ENCODE data around the gene B3GNT7.

The B3GNT7 gene

DNA sequence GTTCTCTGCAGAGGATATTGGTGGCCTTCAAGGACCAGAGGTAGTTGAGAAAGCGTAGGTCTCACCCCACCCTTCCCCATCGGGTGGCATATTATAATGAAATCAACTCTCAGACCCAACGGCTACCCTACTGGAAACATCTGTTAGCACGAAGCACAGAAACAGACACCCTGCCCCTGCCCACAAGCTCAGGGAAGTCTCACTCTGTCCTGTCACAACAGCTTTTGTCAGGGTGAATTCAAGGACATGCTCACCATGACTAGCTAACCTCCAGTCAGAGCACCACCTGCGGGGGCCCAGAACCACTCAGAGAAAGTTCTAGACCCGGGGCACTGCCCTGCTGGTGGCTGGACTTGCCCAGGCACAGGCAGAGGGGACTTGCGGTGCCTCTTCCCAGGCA is 3.5 kb upstream of the B3GNT7 start:
- Histone ChIP-seq H3K27me3 (ENCODE audit: insufficient read depth, poor library complexity, severe bottlenecking) (no peaks in the 10 kb centered on the region), H3K27ac (replicated peaks) (peak overlapping the region; percentile 96), H3K4me3 (replicated peaks; ENCODE audit: insufficient read depth, low read length) (no peak overlapping the region)
- TF ChIP-seq POLR2AphosphoS5 (IDR thresholded peaks at IDR 0.05; ENCODE audit: low read depth) (peak; percentile 88), GABPA (IDR thresholded peaks at IDR 0.05; ENCODE audit: low read depth) (0 out of 2 replicates have a peak, but pooled peaks have one; percentile 17)
- TF ChIP-seq, protein P1, sequence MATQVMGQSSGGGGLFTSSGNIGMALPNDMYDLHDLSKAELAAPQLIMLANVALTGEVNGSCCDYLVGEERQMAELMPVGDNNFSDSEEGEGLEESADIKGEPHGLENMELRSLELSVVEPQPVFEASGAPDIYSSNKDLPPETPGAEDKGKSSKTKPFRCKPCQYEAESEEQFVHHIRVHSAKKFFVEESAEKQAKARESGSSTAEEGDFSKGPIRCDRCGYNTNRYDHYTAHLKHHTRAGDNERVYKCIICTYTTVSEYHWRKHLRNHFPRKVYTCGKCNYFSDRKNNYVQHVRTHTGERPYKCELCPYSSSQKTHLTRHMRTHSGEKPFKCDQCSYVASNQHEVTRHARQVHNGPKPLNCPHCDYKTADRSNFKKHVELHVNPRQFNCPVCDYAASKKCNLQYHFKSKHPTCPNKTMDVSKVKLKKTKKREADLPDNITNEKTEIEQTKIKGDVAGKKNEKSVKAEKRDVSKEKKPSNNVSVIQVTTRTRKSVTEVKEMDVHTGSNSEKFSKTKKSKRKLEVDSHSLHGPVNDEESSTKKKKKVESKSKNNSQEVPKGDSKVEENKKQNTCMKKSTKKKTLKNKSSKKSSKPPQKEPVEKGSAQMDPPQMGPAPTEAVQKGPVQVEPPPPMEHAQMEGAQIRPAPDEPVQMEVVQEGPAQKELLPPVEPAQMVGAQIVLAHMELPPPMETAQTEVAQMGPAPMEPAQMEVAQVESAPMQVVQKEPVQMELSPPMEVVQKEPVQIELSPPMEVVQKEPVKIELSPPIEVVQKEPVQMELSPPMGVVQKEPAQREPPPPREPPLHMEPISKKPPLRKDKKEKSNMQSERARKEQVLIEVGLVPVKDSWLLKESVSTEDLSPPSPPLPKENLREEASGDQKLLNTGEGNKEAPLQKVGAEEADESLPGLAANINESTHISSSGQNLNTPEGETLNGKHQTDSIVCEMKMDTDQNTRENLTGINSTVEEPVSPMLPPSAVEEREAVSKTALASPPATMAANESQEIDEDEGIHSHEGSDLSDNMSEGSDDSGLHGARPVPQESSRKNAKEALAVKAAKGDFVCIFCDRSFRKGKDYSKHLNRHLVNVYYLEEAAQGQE (IDR thresholded peaks at IDR 0.05; ENCODE audit: insufficient replicate concordance, low read depth) = no peak
- DNase-seq (ENCODE audit: low read depth in 1 of 2, low spot score in 1 of 2) = peak; percentile 94 to 96

DNA sequence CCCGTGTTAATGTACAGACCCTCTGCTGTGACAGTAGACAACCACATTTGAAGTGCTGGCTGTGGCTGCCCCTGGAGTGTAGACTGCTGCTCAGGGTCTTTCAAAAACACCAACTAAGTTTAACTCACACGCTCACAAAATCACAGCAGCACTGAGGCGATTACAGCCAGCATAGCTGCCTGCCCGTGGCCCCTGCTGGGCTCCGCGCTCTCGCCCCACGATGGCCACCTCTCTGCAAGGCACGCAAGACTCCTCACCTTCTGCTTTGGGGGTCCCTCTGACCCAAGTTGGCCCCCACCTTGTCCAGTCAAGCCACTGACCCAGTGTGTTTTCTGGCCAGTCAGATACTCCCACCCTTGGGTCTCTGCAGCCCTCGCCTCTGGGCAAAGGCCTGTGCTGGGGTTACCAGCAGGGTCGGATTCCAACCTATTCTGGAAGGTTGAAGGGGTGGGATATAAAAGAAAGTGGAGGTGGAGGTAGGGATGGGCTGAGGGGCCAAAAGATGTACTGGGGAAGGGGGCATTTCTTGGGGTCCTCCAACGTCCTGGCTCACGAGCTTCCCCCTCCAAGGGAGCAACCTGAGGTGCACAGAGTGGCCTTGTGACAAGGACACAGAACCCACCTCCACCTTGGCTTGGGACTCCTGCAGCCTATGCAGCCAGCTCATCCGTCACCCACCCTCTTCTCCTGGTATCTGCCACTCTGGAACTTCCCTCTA is 2.9 kb upstream of the B3GNT7 start:
- TF ChIP-seq GABPA (IDR thresholded peaks at IDR 0.05; ENCODE audit: low read depth) = no peak
- TF ChIP-seq POLR2AphosphoS5 (IDR thresholded peaks at IDR 0.05; ENCODE audit: low read depth) = no peak
- no peak for TF ChIP-seq SPI1 (IDR thresholded peaks at IDR 0.05; ENCODE audit: borderline replicate concordance, low read depth)
- TF ChIP-seq, protein P2, sequence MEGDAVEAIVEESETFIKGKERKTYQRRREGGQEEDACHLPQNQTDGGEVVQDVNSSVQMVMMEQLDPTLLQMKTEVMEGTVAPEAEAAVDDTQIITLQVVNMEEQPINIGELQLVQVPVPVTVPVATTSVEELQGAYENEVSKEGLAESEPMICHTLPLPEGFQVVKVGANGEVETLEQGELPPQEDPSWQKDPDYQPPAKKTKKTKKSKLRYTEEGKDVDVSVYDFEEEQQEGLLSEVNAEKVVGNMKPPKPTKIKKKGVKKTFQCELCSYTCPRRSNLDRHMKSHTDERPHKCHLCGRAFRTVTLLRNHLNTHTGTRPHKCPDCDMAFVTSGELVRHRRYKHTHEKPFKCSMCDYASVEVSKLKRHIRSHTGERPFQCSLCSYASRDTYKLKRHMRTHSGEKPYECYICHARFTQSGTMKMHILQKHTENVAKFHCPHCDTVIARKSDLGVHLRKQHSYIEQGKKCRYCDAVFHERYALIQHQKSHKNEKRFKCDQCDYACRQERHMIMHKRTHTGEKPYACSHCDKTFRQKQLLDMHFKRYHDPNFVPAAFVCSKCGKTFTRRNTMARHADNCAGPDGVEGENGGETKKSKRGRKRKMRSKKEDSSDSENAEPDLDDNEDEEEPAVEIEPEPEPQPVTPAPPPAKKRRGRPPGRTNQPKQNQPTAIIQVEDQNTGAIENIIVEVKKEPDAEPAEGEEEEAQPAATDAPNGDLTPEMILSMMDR (IDR thresholded peaks at IDR 0.05; ENCODE audit: insufficient read depth, low read length) = no peak
- TF ChIP-seq, protein P1 (IDR thresholded peaks at IDR 0.05; ENCODE audit: insufficient replicate concordance, low read depth) = no peak
- no peak for DNase-seq (ENCODE audit: low read depth in 1 of 2, low spot score in 1 of 2)
- Histone ChIP-seq H3K27me3 (ENCODE audit: insufficient read depth, poor library complexity, severe bottlenecking) (no peaks in the 10 kb centered on the region), H3K4me3 (replicated peaks; ENCODE audit: insufficient read depth, low read length) (no peak overlapping the region), H3K27ac (replicated peaks) (peak overlapping the region; percentile 96)

DNA sequence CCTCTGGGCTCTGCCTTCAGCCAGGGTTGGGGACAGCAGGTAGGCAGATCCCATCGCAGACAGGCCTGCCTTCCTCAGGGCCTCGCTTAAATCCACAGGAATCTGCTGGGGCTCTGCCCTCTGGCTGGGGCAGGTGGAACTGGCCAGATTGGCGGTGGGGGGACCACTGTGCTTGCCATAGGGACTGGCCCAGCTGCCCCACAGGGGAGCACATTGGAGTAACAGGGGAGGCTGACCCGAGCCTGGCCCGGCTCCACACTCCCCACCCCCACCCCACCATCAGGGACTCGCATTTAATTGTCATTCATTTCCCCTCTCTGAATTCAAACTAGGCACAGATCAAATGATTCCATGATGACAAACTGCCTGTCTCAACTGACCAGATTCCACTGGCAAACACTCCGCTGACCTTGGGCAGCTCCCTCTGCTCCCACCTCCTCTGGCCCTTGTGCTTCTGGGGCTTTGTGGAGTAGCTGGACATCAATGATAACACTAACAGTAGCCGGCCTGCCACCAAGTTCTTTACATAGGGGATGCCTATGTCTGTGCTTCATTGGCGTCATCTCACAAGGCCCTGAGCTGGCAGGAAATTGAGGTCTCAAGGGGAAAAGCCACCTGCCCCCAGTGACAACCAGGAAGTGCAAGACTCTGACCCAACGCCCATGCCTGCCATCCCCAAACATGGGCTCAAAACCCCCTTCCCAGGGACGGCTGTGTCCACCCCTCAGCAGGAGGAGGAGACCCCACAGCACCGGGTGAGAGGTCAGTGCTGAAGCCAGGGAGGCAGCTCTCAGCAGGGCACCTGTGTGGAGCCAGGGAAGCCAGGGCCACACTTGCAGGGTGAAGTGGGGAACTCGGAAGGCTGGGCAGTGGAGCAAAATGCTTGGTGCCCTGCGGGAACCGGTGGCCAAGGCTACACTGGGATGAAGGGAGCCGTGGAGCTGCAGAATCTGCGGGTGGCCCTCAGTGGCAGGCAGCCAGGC is 2.1 kb upstream of the B3GNT7 start:
- TF ChIP-seq SPI1 (IDR thresholded peaks at IDR 0.05; ENCODE audit: borderline replicate concordance, low read depth) (no peak), GABPA (IDR thresholded peaks at IDR 0.05; ENCODE audit: low read depth) (no peak), POLR2AphosphoS5 (IDR thresholded peaks at IDR 0.05; ENCODE audit: low read depth) (no peak)
- TF ChIP-seq, protein P1 (IDR thresholded peaks at IDR 0.05; ENCODE audit: insufficient replicate concordance, low read depth) = no peak
- TF ChIP-seq, protein P2 (IDR thresholded peaks at IDR 0.05; ENCODE audit: insufficient read depth, low read length) = peak; percentile 9
- no peak for DNase-seq (ENCODE audit: low read depth in 1 of 2, low spot score in 1 of 2)
- no peaks in the 10 kb centered on the region for H3K27me3 ChIP-seq (ENCODE audit: insufficient read depth, poor library complexity, severe bottlenecking)
- no peak overlapping the region for H3K4me3 ChIP-seq (replicated peaks; ENCODE audit: insufficient read depth, low read length)
- peak overlapping the region; percentile 96 for H3K27ac ChIP-seq (replicated peaks)
